DOHH2 (cell line): Measurements from ENCODE around the gene TTYH2.

Source experiments
- H3F3A ChIP-seq: fragments of 200-600 bp; sonication (generic), shearing (Covaris generic); 2 replicates; pipeline ENCODE4 v1.6.0; 2016; ENCODE audit warnings: antibody characterized with exemption, mild to moderate bottlenecking; ENCODE audit not compliant: control insufficient read depth, insufficient read depth
- H3K27ac ChIP-seq: fragments of 200-600 bp; sonication (generic); 2 replicates; pipeline ENCODE4 v1.5.1; 2014; ENCODE audit warnings: low read depth, mild to moderate bottlenecking, low read length, moderate library complexity
- H3K27me3 ChIP-seq: fragments of 200-600 bp; sonication (generic); 2 replicates; pipeline ENCODE4 v1.6.1; 2014; ENCODE audit warnings: mild to moderate bottlenecking, low read length, mixed read lengths; ENCODE audit not compliant: control insufficient read depth
- H3K36me3 ChIP-seq: fragments of 200-600 bp; sonication (generic); 2 replicates; pipeline ENCODE4 v1.6.1; 2014; ENCODE audit warnings: mild to moderate bottlenecking, low read length, moderate library complexity, mixed read lengths; ENCODE audit not compliant: control insufficient read depth
- H3K4me1 ChIP-seq: fragments of 200-600 bp; sonication (generic); 2 replicates; pipeline ENCODE4 v1.6.1; 2014; ENCODE audit warnings: mild to moderate bottlenecking, low read length, mixed read lengths; ENCODE audit not compliant: control insufficient read depth
- H3K4me2 ChIP-seq: fragments of 200-600 bp; sonication (generic); 2 replicates; pipeline ENCODE4 v1.6.0; 2014; ENCODE audit warnings: mild to moderate bottlenecking, low read length, moderate library complexity
- H3K4me3 ChIP-seq: fragments of 200-600 bp; sonication (generic); 2 replicates; pipeline ENCODE4 v1.5.1; 2014; ENCODE audit warnings: mild to moderate bottlenecking, low read length, mixed read lengths
- H3K79me2 ChIP-seq: fragments of 200-600 bp; sonication (generic); 2 replicates; pipeline ENCODE4 v1.6.1; 2014; ENCODE audit warnings: mild to moderate bottlenecking, low read length, mixed read lengths; ENCODE audit not compliant: control insufficient read depth
- H3K9me2 ChIP-seq: fragments of 200-600 bp; sonication (generic); replicated peaks from 2 replicates; pipeline ENCODE4 v1.6.1; 2014; ENCODE audit warnings: mild to moderate bottlenecking, low read length, mixed read lengths; ENCODE audit not compliant: control insufficient read depth
- H3K9me3 ChIP-seq: fragments of 200-600 bp; sonication (generic); 2 replicates; pipeline ENCODE4 v1.6.1; 2014; ENCODE audit warnings: antibody characterized with exemption, low read length, mixed read lengths; ENCODE audit not compliant: control insufficient read depth, insufficient read depth
- H4K20me1 ChIP-seq: fragments of 200-600 bp; sonication (generic); 2 replicates; pipeline ENCODE4 v1.6.0; 2014; ENCODE audit warnings: low read depth, mild to moderate bottlenecking, antibody characterized with exemption, low read length, moderate library complexity; ENCODE audit not compliant: control insufficient read depth, insufficient read depth
- EZH2phosphoT487 ChIP-seq: fragments of 200-600 bp; sonication (generic); IDR thresholded peaks from 2 replicates; pipeline ENCODE4 v1.6.1; 2017; ENCODE audit warnings: borderline replicate concordance, mild to moderate bottlenecking, antibody characterized with exemption, low read length, moderate library complexity, mixed read lengths
- TF ChIP-seq, protein P1 (sequence below): fragments of 200-600 bp; sonication (generic); IDR thresholded peaks from one replicate; pipeline ENCODE4 v1.5.1; 2014; ENCODE audit warnings: antibody characterized with exemption, mild to moderate bottlenecking, low read depth, low read length; ENCODE audit not compliant: poor library complexity, severe bottlenecking

The TTYH2 gene

DNA sequence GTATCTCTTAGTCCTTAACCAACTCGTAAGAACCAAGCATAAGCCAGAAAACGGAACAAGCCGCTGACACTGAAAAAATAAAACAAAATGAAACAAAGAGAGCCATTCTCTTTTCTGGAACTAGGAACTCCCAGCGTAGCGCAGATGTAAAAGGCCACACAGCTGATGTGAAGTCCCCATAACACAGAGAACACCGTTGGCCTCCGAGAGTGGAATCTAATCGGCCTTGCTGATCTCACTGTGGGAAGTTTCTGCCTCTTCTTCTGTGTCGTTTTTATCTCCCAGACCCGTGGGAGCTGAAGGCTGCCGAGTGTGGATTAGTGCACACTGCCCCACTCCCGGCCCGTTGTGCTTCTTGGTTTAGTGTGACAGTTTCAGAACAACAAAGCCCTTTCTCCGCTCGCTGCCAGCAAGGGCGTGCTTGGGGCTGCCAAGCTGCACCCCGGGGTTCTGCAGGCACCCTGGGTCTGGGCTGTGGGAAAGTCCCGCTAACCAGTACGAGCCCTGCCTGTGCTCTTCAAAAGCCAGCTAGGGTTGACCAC, 21.7 kb downstream of the TTYH2 start:
- Histone ChIP-seq H3K27me3 (no peaks in the 10 kb centered on the region), H3K9me2 (no peaks in the 10 kb centered on the region), H3K79me2 (no peaks in the 10 kb centered on the region), H3K4me2 (no peak overlapping the region), H3K4me3 (no peak overlapping the region), H3K9me3 (no peaks in the 10 kb centered on the region), H3K27ac (no peak overlapping the region), H3K4me1 (no peaks in the 10 kb centered on the region), H3F3A (no peaks in the 10 kb centered on the region), H3K36me3 (no peaks in the 10 kb centered on the region), H4K20me1 (no peaks in the 10 kb centered on the region)
- TF ChIP-seq EZH2phosphoT487 = no peak
- TF ChIP-seq, protein P1, sequence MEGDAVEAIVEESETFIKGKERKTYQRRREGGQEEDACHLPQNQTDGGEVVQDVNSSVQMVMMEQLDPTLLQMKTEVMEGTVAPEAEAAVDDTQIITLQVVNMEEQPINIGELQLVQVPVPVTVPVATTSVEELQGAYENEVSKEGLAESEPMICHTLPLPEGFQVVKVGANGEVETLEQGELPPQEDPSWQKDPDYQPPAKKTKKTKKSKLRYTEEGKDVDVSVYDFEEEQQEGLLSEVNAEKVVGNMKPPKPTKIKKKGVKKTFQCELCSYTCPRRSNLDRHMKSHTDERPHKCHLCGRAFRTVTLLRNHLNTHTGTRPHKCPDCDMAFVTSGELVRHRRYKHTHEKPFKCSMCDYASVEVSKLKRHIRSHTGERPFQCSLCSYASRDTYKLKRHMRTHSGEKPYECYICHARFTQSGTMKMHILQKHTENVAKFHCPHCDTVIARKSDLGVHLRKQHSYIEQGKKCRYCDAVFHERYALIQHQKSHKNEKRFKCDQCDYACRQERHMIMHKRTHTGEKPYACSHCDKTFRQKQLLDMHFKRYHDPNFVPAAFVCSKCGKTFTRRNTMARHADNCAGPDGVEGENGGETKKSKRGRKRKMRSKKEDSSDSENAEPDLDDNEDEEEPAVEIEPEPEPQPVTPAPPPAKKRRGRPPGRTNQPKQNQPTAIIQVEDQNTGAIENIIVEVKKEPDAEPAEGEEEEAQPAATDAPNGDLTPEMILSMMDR = no peak

DNA sequence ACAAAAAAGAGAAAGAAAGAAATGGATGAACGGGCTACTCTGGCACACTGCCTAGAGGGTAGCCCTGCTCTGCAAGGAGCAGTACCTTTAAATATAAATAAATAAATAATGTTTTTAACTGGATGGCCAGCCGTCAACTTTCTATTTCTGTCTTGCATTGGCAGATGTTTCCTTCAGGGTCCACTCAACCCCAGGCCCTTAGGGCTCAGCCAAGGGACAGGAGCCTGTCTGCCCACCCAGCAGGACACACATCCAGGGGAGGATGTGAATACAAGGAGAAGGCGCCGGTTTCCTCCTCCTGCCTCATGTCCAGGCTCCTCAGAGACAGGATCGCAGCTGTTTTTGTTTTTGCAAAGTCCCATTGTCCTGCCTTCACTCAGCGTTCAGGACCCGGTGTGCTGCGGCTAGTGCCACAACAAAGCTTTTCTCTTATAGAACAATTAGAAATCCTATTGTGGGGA, 22.6 kb downstream of the TTYH2 start:
- Histone ChIP-seq H3K4me3 (no peak overlapping the region), H3K4me1 (no peaks in the 10 kb centered on the region), H3K9me3 (no peaks in the 10 kb centered on the region), H3K79me2 (no peaks in the 10 kb centered on the region), H3K9me2 (no peaks in the 10 kb centered on the region), H3K27me3 (no peaks in the 10 kb centered on the region), H3F3A (no peaks in the 10 kb centered on the region), H3K36me3 (no peaks in the 10 kb centered on the region), H4K20me1 (no peaks in the 10 kb centered on the region), H3K4me2 (no peak overlapping the region), H3K27ac (no peak overlapping the region)
- TF ChIP-seq, protein P1 = no peak
- TF ChIP-seq EZH2phosphoT487 = no peak

DNA sequence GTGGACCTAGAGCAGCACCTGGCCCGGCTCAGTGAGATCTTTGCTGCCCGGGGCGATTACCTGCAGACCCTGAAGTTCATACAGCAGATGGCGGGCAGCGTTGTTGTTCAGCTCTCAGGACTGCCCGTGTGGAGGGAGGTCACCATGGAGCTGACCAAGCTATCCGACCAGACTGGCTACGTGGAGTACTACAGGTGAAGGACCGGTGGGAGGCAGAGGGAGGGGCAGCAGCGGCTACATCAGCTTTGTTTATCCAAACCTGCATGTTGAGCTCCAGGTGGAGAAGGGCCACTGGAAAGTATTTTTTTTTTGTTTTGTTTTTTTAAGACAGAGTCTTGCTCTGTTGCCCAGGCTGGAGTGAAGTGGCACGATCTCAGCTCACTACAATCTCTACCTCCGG, 23.9 kb downstream of the TTYH2 start:
- Histone ChIP-seq H3K79me2 (no peaks in the 10 kb centered on the region), H4K20me1 (no peaks in the 10 kb centered on the region), H3K4me3 (no peak overlapping the region), H3K36me3 (no peaks in the 10 kb centered on the region), H3K4me2 (no peak overlapping the region), H3K9me3 (no peaks in the 10 kb centered on the region), H3K27me3 (no peaks in the 10 kb centered on the region), H3F3A (no peaks in the 10 kb centered on the region), H3K9me2 (no peaks in the 10 kb centered on the region), H3K27ac (no peak overlapping the region), H3K4me1 (no peaks in the 10 kb centered on the region)
- TF ChIP-seq EZH2phosphoT487 = no peak
- TF ChIP-seq, protein P1 = no peak
